ENCODE results near the gene FAM83G.

Gene FAM83G

DNA sequence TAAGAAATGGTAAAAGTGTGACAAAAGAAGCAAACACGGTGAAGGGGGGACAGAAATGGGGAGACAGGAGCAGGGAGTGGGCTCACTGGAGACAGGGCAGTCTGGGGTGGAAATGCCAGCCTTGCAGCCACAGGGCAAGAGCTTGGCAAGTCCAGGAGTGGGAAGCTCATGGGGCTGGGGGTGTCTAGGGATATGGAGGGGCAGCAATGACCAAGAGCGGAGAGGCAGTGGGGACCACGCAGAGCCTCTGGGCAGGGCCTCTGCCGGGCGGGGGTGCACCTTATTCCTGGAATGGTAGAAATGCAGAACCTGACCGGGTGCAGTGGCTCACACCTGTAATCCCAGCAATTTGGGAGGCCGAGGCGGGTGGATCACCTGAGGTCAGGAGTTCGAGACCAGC is 40.0 kb downstream of the FAM83G start:
- no peak overlapping the region for H3K4me3 ChIP-seq (ENCODE audit: low read depth, low read length)
- TF ChIP-seq, protein P1, sequence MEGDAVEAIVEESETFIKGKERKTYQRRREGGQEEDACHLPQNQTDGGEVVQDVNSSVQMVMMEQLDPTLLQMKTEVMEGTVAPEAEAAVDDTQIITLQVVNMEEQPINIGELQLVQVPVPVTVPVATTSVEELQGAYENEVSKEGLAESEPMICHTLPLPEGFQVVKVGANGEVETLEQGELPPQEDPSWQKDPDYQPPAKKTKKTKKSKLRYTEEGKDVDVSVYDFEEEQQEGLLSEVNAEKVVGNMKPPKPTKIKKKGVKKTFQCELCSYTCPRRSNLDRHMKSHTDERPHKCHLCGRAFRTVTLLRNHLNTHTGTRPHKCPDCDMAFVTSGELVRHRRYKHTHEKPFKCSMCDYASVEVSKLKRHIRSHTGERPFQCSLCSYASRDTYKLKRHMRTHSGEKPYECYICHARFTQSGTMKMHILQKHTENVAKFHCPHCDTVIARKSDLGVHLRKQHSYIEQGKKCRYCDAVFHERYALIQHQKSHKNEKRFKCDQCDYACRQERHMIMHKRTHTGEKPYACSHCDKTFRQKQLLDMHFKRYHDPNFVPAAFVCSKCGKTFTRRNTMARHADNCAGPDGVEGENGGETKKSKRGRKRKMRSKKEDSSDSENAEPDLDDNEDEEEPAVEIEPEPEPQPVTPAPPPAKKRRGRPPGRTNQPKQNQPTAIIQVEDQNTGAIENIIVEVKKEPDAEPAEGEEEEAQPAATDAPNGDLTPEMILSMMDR (IDR thresholded peaks at IDR 0.05; ENCODE audit: borderline replicate concordance, insufficient read depth, low read depth, low read length): no peak

DNA sequence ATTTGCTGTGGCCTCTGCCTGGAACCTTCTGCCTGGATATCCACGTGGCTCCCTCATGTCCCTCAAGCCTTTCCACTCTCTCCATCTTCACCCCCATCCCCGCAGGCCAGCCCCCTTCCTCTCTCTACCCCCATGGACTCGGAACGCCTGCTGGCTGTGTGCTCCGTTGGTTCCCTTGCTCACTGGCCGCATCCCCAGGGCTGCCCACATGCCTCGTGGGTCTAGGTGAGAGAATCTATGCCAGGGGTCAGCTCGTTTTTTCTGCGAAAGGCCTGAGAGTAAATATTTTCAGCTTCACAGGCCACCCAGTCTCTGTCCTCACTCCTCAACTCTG is 40.6 kb downstream of the FAM83G start:
- H3K4me3 ChIP-seq (ENCODE audit: low read depth, low read length): no peak overlapping the region
- TF ChIP-seq, protein P1 (IDR thresholded peaks at IDR 0.05; ENCODE audit: borderline replicate concordance, insufficient read depth, low read depth, low read length): no peak

DNA sequence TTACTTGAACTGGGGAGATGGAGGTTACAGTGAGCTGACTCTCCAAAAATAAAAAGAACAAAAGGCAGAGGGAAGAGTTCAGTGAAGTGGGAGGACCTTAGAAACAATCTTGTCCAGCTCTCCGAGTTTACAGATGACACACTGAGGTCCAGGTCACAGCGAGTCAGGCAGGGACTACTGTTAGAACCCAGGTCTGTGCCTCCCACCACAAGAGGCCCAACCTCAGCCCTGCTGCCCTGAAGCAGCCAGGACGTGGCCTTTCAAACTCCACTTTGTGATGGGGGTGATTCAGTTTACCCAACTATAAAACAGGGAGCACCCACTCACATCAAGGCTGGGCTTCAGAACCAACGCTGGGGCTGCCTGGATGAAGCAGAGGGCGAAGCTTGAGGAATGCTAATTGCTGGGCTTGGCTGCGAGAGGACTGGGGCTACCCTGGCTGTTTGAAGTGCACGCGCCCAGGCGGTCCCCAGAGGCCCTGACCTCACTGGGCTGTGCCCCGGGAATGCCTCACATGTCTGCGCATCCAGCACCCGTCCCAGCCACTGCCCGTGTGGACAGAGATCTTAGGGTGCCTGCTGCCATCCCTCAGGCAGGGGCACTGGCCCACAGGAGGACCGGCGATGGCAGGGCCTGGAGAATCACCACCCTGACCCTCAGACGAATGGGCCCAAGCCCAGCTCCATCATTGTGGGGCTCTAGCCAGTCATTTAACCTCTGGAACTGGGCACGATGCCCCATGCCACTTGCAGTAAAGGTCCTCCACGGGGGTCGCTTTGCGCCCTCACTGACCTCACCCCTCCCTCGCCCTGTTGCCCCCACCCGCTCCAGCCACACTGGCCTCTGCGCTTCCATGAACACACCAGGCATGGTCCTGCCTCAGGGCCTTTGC is 41.2 kb downstream of the FAM83G start:
- TF ChIP-seq, protein P1 (IDR thresholded peaks at IDR 0.05; ENCODE audit: borderline replicate concordance, insufficient read depth, low read depth, low read length): no peak
- H3K4me3 ChIP-seq (ENCODE audit: low read depth, low read length): no peak overlapping the region

DNA sequence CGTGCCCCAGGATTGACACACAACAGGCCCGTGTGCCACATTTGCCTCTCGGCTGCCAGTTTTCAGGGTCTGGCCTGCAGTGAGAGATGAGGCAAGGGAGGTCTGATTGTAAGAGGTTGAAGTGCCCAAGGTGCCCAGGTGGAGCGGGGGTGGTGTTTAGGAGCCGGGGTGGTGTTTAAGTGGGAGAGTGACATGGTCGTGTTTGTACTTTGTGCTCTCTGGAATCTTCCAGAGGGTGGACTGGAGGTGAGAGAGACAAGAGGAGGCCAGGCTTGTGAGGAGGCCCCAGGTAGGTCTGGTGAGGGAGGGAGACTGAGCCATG is 42.1 kb downstream of the FAM83G start:
- no peak overlapping the region for H3K4me3 ChIP-seq (ENCODE audit: low read depth, low read length)
- TF ChIP-seq, protein P1 (IDR thresholded peaks at IDR 0.05; ENCODE audit: borderline replicate concordance, insufficient read depth, low read depth, low read length): no peak

DNA sequence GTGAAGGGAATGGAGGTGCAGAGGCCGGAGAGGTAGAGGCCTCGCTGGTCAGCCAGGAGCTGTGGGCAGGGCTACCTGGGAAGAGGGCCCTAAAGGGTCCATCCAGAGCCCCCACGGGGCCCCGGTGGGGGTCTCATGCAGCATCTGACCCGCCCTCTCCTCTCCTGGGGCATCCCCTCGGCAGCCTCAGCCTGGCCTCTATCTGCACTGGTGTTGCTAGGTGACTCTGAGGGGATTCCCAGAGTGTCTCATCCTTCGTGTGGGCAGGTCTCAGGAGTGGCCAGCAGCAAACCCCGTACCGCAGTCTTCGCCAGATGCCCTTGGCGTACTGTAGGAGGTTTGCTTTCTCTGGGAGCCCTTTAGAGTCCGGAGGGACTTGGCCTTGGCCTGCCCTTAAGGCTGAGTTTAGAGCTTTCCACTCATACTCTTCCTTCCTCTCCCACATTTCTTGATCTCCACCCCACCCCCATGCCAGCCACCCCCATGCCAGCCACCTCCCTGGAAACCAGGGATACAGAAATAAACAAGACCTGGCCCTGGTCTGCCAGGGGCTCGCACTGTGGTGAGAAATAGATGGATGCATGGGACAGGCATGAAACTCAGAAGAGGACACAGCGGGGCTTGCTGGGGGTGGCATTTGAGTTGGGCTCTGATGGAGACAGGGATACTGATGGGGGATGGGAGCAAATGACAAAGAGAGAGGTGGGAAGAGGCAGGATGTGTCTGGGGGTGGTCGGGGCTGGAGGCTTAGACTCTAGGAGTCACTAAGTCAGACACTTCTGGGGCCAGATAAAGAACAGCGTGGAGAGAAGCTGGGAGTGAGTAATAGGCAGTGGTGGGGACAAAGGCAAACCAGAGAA is 42.7 kb downstream of the FAM83G start:
- no peak overlapping the region for H3K4me3 ChIP-seq (ENCODE audit: low read depth, low read length)
- TF ChIP-seq, protein P1 (IDR thresholded peaks at IDR 0.05; ENCODE audit: borderline replicate concordance, insufficient read depth, low read depth, low read length): no peak

DNA sequence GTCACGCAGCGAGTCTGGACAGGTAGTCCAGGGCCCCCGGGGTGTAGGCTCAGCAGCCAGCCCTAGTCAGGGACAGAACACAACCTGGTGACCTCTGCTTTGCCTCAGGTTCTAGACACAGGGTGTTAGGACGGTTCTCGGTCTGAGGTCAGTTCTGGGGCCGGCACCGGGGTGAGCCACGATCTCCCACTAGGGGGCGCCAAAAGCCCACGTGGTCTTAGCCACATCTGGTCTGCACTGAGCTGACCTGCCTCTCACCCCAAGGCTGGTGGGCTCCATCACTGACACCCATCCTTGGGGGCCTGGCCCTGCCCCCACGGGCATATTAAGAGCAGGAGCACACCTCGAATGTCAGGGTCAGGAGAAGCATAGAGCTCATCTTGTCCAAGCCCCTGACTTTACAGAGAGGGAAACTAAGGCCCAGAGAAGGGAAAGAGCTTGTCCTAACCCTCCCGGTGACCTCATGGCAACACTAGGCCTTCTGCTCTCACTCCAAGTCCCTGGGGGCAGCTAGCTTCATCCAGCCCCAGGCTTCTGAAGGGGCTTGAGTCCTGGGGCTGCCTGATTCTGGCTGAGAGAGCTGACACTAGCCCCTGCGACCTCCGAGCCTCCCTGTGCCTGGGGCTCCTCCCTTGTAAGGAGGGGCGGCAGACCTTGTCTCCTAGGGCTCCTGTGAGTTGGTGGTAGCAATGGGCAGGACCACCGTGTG is 43.6 kb downstream of the FAM83G start:
- no peak overlapping the region for H3K4me3 ChIP-seq (ENCODE audit: low read depth, low read length)
- TF ChIP-seq, protein P1 (IDR thresholded peaks at IDR 0.05; ENCODE audit: borderline replicate concordance, insufficient read depth, low read depth, low read length): peak; percentile 95
